Suprapubic skin (tissue), 4 donors: ENCODE measurements around the gene RFC2. TPM values are rescaled to one million over a fixed set of nuclear protein-coding genes. Genes with fewer than 3 reads are reported as not detected.
A peak's percentile ranks its signal among the peaks of the same experiment; 100 is the strongest.

ENCODE experiments used
- DNase-seq, 2 donors: peaks; one replicate each; pipeline ENCODE4 v3.0.0-alpha.2; 2019; ENCODE audit warnings: low spot score in 2 of 2
- H3K27ac ChIP-seq: fragments of 200-600 bp; sonication (generic); one replicate; pipeline ENCODE4 v1.5.1; 2019
- H3K27me3 ChIP-seq: fragments of 200-600 bp; sonication (generic); one replicate; pipeline ENCODE4 v1.5.1; 2019
- H3K36me3 ChIP-seq: fragments of 200-600 bp; sonication (generic); one replicate; pipeline ENCODE4 v1.5.1; 2019
- H3K4me1 ChIP-seq: fragments of 200-600 bp; sonication (generic); one replicate; pipeline ENCODE4 v1.5.1; 2019
- H3K4me3 ChIP-seq: fragments of 200-600 bp; sonication (generic); one replicate; pipeline ENCODE4 v1.5.1; 2019; ENCODE audit warnings: mild to moderate bottlenecking
- H3K9me3 ChIP-seq: fragments of 200-600 bp; sonication (generic); one replicate; pipeline ENCODE4 v1.5.1; 2019
- CTCF ChIP-seq, 2 donors: fragments of 200-600 bp in 1 of 2; fragments of 450-650 bp in 1 of 2; sonication (generic) in 1 of 2; IDR thresholded peaks; one replicate each; pipeline ENCODE4 v1.5.1; 2016 to 2019; ENCODE audit warnings: antibody characterized with exemption in 2 of 2, mild to moderate bottlenecking in 1 of 2, moderate library complexity in 1 of 2
- EP300 ChIP-seq: sonication (generic); formaldehyde crosslinking; IDR thresholded peaks from one replicate; pipeline ENCODE4 v1.6.1; 2017; ENCODE audit warnings: antibody characterized with exemption
- POLR2A ChIP-seq, 2 donors: fragments of 450-650 bp; IDR thresholded peaks; one replicate each; pipeline ENCODE4 v1.6.1; 2017; ENCODE audit warnings: antibody characterized with exemption in 2 of 2, mild to moderate bottlenecking in 2 of 2, moderate library complexity in 2 of 2
- POLR2AphosphoS5 ChIP-seq, 3 donors: sonication (generic); formaldehyde crosslinking; IDR thresholded peaks; one replicate each; pipeline ENCODE4 v1.6.1; 2017; ENCODE audit warnings: antibody characterized with exemption in 3 of 3
- WGBS: methylation state at CpG from one replicate; pipeline ENCODE4 v1.1.5; 2018; 5-methylcytosine and 5-hydroxymethylcytosine counted together
- total RNA-seq, 4 donors: library from RNA; depleted of rRNA; stranded (reverse); fragments of >200 nt; gene quantifications; one replicate each; pipeline ENCODE4 v1.1.0, GENCODE V29; 2016

RFC2 gene
- total RNA-seq, 4 donors from 2014 or later: 15.0 to 17.2 (median 16.4) TPM

- WGBS: under 1% methylated on average over 17 of the region's 17 CpGs
- TF ChIP-seq CTCF (IDR thresholded peaks at IDR 0.05) (no peak), EP300 (no peak)
- peak overlapping the region; percentile 67 for H3K27ac ChIP-seq
- no peaks in the 10 kb centered on the region for H3K9me3 ChIP-seq
- H3K4me3 ChIP-seq: peak overlapping the region; percentile 58
- H3K27me3 ChIP-seq: no peaks in the 10 kb centered on the region
- peaks cover 18% of the 10 kb centered on the region for H3K4me1 ChIP-seq
- peak in 1 of 2 donors; percentile 79 for DNase-seq
- H3K36me3 ChIP-seq: no peaks in the 10 kb centered on the region
Observed at GRCh38 chr7:74269757-74270277, 15.6 kb upstream of the RFC2 start.

GRCh38 chr7:74267756-74268565 lies 13.8 kb upstream of the RFC2 start:
- TF ChIP-seq EP300: no peak
- TF ChIP-seq CTCF (IDR thresholded peaks at IDR 0.05): no peak
- no peak for TF ChIP-seq POLR2AphosphoS5 (IDR thresholded peaks at IDR 0.05)
- no peak for TF ChIP-seq POLR2A (IDR thresholded peaks at IDR 0.05)
- Histone ChIP-seq H3K4me3 (no peak overlapping the region), H3K27me3 (no peaks in the 10 kb centered on the region), H3K36me3 (no peaks in the 10 kb centered on the region), H3K4me1 (peaks cover 16% of the 10 kb centered on the region), H3K9me3 (no peaks in the 10 kb centered on the region), H3K27ac (peak overlapping the region; percentile 67)
- WGBS: 60% methylated on average over 13 of the region's 13 CpGs
- no peak for DNase-seq

- Histone ChIP-seq H3K27ac (no peak overlapping the region), H3K4me3 (no peak overlapping the region), H3K27me3 (no peaks in the 10 kb centered on the region), H3K9me3 (no peaks in the 10 kb centered on the region), H3K4me1 (peaks cover 10% of the 10 kb centered on the region), H3K36me3 (no peaks in the 10 kb centered on the region)
- DNase-seq: no peak
- TF ChIP-seq CTCF (IDR thresholded peaks at IDR 0.05) (no peak), POLR2A (IDR thresholded peaks at IDR 0.05) (no peak), EP300 (no peak), POLR2AphosphoS5 (IDR thresholded peaks at IDR 0.05) (no peak)
- WGBS: 69% methylated on average over 7 of the region's 7 CpGs
Observed at GRCh38 chr7:74266191-74266963, 12.2 kb upstream of the RFC2 start.

- Histone ChIP-seq H3K9me3 (no peaks in the 10 kb centered on the region), H3K4me1 (no peaks in the 10 kb centered on the region), H3K36me3 (no peaks in the 10 kb centered on the region), H3K27me3 (no peaks in the 10 kb centered on the region), H3K4me3 (no peak overlapping the region), H3K27ac (no peak overlapping the region)
- DNase-seq: no peak
- TF ChIP-seq POLR2A (IDR thresholded peaks at IDR 0.05) (no peak), CTCF (IDR thresholded peaks at IDR 0.05) (no peak), POLR2AphosphoS5 (IDR thresholded peaks at IDR 0.05) (no peak), EP300 (no peak)
- WGBS: 90% methylated on average over 17 of the region's 21 CpGs
Observed at GRCh38 chr7:74263399-74264120, 9.4 kb upstream of the RFC2 start.
